ENCODE data around the gene P2RY2. TPM values are rescaled to one million over a fixed set of nuclear protein-coding genes. Genes with fewer than 3 reads are reported as not detected.

The P2RY2 gene
- total RNA-seq, 1 donor from 2014 or later: 0.42 TPM

DNA sequence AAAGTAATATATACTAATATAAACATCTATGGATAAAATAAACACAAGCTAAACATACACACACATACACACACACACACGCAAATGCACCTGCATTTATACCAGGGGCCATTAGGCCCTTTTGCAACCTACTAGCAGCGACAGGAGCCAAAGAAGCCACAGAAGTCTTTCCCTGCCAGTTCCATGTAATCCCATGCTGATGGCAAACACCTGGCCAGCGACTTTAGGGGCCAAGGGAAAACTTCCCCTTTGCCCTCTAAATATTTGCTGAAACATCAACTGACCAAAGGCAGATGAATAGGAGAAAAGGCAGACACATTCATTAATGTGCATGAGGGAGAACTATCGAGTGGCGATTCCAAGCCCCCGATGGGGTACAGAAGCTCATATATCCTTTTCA is 14.8 kb upstream of the P2RY2 start:
- H3K27ac Mint-ChIP-seq: no peak overlapping the region
- DNase-seq (no peak), ATAC-seq (ENCODE audit: low read depth) (no peak)
- H3K27me3 Mint-ChIP-seq: peaks cover 5% of the 10 kb centered on the region
- TF ChIP-seq, protein P1, sequence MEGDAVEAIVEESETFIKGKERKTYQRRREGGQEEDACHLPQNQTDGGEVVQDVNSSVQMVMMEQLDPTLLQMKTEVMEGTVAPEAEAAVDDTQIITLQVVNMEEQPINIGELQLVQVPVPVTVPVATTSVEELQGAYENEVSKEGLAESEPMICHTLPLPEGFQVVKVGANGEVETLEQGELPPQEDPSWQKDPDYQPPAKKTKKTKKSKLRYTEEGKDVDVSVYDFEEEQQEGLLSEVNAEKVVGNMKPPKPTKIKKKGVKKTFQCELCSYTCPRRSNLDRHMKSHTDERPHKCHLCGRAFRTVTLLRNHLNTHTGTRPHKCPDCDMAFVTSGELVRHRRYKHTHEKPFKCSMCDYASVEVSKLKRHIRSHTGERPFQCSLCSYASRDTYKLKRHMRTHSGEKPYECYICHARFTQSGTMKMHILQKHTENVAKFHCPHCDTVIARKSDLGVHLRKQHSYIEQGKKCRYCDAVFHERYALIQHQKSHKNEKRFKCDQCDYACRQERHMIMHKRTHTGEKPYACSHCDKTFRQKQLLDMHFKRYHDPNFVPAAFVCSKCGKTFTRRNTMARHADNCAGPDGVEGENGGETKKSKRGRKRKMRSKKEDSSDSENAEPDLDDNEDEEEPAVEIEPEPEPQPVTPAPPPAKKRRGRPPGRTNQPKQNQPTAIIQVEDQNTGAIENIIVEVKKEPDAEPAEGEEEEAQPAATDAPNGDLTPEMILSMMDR (IDR thresholded peaks at IDR 0.05): no peak
- peaks cover 4% of the 10 kb centered on the region for H3K4me1 Mint-ChIP-seq
- ChIA-PET CTCF (no interaction called here), POLR2A (interaction anchor here (0.7 kb wide), 1 partner anchor 348 kb away, joined by 3 read pairs; no protein-coding TSS in a partner anchor)
- no peak overlapping the region for H3K4me3 Mint-ChIP-seq
- no peaks in the 10 kb centered on the region for H3K9me3 Mint-ChIP-seq
- no peaks in the 10 kb centered on the region for H3K36me3 Mint-ChIP-seq (ENCODE audit: low read depth)
- intact Hi-C loops (cut with micrococcal nuclease): no loop called here

DNA sequence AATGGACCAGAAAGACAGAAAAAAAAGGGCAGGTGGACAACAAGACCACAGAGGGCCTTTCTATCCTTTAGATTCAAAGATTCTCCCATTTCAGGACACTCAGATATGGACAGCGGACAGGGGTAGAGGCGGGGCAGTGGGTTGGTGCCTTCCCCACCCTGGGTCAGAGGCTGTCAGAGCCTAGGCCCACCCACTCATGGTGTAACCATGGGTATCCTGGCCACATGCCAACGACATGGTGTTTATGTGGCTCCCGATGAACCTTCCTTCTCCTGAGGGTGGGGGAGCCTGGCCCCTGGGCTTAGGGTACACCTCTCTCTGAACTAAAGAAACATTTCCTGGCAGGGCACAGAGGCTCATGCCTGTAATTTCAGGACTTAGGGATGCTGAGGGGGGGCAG is 14.3 kb upstream of the P2RY2 start:
- ATAC-seq (ENCODE audit: low read depth) (no peak), DNase-seq (no peak)
- ChIA-PET POLR2A (interaction anchor here (0.7 kb wide), 1 partner anchor 347 kb away, joined by 3 read pairs; no protein-coding TSS in a partner anchor), CTCF (no interaction called here)
- Mint-ChIP-seq H3K36me3 (ENCODE audit: low read depth) (no peaks in the 10 kb centered on the region), H3K27me3 (peaks cover 5% of the 10 kb centered on the region), H3K4me1 (peaks cover 4% of the 10 kb centered on the region), H3K9me3 (no peaks in the 10 kb centered on the region), H3K27ac (no peak overlapping the region), H3K4me3 (no peak overlapping the region)
- TF ChIP-seq, protein P1 (IDR thresholded peaks at IDR 0.05): no peak
- intact Hi-C loops (cut with micrococcal nuclease): no loop called here

DNA sequence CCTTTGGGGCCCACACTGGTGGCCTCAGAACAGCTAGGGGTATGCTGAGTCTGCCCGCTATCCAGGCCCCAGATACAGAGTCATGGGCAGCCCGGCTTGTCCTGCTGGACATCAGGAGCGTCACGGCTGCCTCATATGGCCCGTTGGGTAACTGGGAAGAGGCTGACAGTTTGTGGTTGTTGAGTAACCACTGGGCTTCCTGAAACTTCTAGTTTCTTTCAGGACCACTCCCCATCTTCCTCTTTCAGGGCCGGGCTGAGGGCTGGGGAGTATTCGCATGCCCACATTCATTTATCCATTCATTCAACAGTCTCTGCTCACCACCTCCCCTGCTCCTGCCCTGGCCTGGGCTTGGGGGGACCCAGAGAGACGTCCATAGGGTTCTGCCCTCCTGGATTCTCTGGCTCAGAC is 13.4 kb upstream of the P2RY2 start:
- no peak for DNase-seq
- Mint-ChIP-seq H3K9me3 (no peaks in the 10 kb centered on the region), H3K4me1 (peaks cover 4% of the 10 kb centered on the region), H3K4me3 (no peak overlapping the region), H3K36me3 (ENCODE audit: low read depth) (no peaks in the 10 kb centered on the region), H3K27ac (no peak overlapping the region), H3K27me3 (peaks cover 5% of the 10 kb centered on the region)
- CTCF ChIA-PET: no interaction called here
- TF ChIP-seq, protein P1 (IDR thresholded peaks at IDR 0.05): no peak
- ATAC-seq (ENCODE audit: low read depth): no peak
- POLR2A ChIA-PET: no interaction called here
- intact Hi-C loops (cut with micrococcal nuclease): no loop called here

DNA sequence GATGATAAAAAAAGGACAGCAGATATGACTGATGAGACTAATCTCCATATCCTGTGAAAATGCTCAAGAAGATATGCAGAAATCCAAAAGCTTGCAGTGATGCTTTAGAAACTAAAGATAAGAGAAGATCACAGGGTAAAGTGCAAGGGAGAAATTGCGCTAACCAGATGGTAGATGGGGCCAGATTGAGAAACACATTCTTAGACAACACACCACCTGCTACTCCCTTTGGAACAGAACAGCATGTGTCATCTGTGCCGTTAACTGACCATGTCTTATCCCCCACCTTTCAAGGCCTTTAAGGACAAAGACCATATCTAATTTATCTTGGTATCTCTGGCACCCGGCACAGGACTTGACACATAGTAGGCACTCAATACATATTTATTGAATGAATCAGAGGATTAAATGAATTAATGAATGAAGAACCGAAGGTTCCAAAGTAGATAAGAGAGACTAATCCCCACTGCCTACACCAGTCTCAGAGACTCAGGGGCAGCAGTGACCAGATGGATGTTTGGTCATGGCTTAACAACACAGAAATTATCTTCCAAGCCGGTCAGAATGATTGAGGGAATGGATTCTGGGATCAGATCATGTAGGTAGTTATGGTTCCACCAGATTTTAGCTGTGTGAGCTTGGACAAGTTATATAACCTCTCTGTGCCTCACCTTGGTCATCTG is 12.3 kb upstream of the P2RY2 start:
- H3K27ac Mint-ChIP-seq: no peak overlapping the region
- TF ChIP-seq, protein P1 (IDR thresholded peaks at IDR 0.05): no peak
- POLR2A ChIA-PET: no interaction called here
- peaks cover 5% of the 10 kb centered on the region for H3K27me3 Mint-ChIP-seq
- ATAC-seq (ENCODE audit: low read depth): no peak
- CTCF ChIA-PET: interaction anchor here (1.2 to 1.3 kb wide), 2 partner anchors 21 to 34 kb away, joined by 4 to 5 read pairs; no protein-coding TSS in a partner anchor
- intact Hi-C loops (cut with micrococcal nuclease): no loop called here
- H3K36me3 Mint-ChIP-seq (ENCODE audit: low read depth): no peaks in the 10 kb centered on the region
- H3K4me1 Mint-ChIP-seq: peaks cover 4% of the 10 kb centered on the region
- H3K4me3 Mint-ChIP-seq: no peak overlapping the region
- no peak for DNase-seq
- H3K9me3 Mint-ChIP-seq: no peaks in the 10 kb centered on the region

DNA sequence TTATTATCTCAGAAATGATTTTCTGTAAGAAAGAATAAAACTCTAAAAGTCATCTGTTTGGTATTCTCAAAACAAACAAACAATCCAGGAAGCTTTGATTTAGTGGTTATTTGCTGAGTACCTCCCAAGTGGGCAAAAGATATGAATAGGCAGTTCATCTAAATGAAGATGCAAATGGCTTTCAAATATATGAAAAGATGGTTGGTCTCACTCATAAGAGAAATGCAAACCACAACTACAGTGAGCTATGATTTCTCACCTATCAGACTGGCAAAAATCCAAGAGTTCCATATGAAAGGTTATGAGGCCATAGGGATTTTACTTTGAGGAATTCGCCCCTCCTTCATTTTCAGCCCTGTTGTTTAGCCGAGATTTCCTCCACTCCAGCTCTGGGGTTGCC is 11.3 kb upstream of the P2RY2 start:
- POLR2A ChIA-PET: no interaction called here
- Mint-ChIP-seq H3K4me3 (no peak overlapping the region), H3K36me3 (ENCODE audit: low read depth) (no peaks in the 10 kb centered on the region), H3K27me3 (peaks cover 5% of the 10 kb centered on the region), H3K27ac (no peak overlapping the region), H3K9me3 (no peaks in the 10 kb centered on the region), H3K4me1 (peaks cover 4% of the 10 kb centered on the region)
- intact Hi-C loops (cut with micrococcal nuclease): no loop called here
- CTCF ChIA-PET: interaction anchor here (1.2 to 1.3 kb wide), 2 partner anchors 22 to 33 kb away, joined by 4 to 5 read pairs; no protein-coding TSS in a partner anchor
- ATAC-seq (ENCODE audit: low read depth) (no peak), DNase-seq (no peak)
- TF ChIP-seq, protein P1 (IDR thresholded peaks at IDR 0.05): no peak

Measured in activated B cell treated with CpG ODN at 0.5 μM for 24 hours (primary cell).